GM21447 (cell line): ENCODE measurements around the gene MGARP.
"Not testable (repeated sequence)": the region's sequence is repeated elsewhere in the genome, so short reads cannot be mapped to it uniquely, and the experiment has no call there.

Experiments used
- ATAC-seq: cut with Tn5 transposase; IDR thresholded peaks from one replicate; pipeline ENCODE4 v1.9.1; 2021; ENCODE audit not compliant: unreplicated experiment

MGARP gene

DNA sequence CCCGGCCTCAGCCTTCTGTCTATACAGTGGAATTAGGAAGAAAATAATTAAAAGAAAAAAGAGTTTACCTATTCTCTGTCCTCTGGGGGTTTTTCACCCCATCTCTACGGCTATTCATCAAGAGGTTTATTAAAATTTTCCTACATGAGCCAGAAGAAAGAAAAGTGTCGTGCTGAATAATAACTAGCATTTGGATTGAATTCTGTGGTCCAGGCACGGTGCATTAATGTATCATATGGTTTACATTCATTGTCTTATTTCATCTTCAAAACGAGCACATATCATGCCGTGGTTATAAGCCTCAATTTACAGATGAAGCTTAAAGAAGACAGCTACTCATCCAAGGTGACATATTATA lies 15.9 kb upstream of the MGARP start:
- no peak for ATAC-seq

DNA sequence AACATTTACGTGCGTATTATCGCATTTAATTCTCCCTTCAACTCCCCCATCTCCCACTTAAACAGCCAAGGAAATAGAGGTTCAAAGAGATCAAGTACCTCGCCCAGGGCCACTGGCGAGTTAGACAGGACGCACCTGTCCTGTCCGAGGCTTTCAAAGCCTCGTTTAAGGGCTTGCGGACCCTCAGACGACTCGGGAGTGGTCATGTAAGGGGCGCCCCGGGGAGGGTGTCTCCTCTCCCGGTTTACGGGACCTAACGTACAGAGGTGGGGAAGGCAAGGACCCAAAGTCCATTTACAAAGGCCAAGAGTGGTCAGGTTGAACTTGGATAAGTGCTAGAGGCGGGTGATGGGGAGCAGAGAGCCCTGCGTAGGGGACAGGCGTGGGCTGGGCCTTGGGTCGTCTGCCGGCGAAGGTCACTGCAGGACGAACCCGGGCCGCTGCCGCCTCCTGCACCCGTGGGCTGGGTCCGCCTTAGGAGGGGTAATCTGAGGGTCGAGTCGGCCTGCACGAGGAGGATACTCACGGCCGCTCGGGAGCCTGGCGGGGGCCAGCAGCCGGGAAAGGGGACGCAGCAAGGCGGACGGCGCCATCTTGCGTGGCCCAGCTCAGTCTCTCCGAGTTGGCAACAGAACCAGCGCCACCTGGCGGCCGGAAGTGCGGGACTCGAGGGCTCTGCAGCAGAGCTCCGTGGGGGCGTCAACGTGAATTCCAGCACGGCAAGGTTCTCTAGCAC lies 15.3 kb upstream of the MGARP start:
- ATAC-seq: peak; percentile 92

DNA sequence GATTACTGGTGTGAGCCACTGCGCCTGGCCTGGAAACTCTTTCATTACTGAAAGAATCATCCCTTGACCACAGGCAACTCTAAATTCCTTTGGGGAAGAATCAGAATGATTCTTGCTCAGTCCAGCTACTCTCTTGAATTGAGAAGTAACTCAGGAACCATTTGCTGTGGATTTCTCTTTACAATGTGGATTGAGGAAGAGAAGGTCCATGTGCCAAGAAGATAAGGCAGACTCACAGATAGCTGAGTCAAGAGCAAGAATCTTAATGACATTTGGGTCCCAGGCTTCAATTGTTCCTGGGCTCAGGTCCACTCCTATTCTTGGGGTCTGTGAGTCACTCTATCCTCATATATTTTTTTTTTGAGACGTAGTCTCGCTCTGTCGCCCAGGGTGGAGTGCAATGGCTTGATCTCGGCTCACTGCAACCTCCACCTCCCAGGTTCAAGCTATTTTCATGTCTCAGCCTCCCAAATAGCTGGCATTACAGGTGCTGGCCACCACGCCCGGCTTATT lies 6.2 kb upstream of the MGARP start:
- no peak for ATAC-seq

DNA sequence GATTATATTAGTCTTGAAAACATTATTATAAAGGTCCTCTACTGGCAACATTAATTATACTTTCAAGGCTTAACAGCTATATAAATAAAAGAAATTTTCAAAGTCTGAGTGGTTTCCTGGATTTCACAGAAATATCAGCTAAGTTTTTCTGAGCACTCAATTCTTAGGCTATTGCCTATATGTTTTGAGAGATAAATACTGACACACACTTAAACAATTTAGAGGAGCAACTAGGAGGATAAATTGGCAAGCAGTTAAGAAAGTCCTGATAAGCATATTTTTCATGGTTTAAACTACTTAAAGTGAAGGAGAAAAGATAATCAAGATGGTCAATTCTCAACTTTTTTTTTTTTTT lies 2.7 kb upstream of the MGARP start:
- ATAC-seq: no peak

DNA sequence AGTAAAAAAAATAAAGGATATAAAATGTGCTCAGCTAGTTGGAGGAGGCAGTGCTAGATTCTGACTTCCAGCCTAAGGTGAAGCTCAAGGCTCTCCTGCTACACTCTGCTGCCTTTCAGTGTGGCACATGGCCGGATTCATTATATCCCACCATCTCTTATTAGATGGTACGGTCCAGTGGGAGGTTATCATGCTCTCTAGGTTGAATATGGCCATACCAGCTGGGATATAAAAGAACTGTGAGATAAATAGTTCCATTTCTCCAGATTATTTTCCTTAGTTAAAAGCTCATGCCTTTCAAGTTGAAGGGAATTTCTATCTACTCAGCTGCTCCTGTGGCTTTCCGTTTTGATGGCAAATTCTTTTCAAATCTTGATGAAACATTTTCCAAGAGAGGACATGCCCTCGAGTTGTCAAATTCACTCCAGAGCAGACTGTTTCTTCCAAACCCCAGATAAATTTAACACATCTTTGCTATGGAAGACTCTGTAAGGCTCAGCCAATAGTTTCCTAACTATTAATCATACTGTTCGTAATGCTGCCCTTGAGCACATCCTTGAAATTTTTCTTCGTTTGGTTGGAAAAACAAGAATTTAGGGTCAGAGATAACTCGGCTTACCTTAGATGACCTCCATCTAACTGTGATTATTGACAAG lies 2.2 kb upstream of the MGARP start:
- no peak for ATAC-seq

DNA sequence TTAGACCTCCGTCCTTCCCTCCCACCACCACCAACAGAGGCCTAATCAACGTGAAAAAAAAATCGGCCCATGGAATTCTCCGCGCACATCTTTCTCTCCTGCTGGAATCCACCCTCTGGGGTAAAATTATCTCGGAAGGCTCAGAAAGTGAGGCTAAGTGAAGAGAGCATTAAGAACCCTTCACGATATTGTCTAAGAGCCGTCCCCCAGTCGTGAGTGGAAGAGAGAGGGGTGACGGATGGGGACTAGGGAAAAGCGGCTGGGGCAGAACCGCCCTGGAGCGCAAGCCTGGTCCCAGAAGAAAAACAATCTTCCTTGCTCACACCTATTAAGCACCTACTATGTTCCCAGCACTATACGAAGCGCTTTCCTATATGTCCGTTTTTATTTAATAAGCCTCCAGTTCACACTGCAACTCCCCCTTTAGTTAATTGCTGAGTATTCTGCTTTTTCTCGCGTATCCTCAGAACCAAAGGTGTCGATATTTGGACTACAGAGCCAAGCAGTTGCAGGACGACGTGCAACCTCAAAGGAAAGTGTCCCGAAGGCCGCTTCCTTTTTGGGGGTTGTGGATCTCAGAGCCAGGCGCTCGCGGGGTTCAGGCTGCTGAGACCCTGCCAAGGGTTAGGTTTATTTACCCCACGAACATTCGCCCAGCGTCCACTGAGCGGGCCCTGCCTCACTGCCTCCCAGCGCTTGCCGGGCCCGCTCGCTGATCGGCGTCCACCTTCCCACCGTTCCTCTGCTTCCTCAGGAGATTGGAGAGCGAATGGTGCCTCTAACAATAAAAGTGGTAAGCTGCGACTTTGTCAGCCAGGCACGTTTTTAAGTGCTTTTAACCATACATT lies 889 bp downstream of the MGARP start:
- ATAC-seq: no peak

DNA sequence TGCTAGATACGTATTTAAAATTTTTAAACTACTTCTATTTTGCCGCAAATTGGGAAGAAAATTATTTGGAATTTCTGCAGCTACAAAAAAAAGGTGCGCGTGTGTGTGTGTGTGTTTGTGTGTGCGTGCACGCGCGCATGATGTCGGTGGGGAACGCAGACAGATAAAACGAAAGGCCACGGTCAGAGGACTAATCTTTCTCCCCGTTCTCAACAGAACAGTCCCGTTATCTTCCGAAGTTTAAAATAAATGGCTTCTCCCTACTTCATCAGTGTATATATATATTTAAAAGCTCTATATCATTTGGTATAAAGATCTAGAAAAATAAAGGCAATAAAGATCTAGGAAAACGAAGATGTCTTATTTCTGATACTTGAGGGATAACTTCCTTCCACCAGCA lies 1.5 kb downstream of the MGARP start:
- no peak for ATAC-seq

DNA sequence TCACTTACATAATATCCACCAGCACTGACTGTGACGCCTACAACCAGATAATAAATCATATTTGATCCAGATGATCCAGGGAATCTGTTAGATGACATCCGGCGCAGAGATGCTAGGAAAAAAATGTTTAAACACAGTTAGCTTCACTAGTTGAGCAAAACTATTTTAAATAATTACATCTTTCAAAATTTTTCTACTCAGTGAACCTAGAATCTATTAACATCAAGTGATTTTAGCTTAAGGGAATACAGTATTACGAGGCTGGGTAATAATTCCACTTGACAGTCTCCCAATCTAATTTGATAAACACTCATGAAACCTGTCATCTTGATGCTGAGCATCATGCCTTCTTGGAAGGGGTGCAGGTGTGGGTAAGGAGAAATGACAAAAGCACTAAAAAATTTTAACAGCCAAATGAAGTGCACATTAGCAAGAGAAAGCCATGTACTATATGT lies 4.7 kb downstream of the MGARP start:
- ATAC-seq: no peak

DNA sequence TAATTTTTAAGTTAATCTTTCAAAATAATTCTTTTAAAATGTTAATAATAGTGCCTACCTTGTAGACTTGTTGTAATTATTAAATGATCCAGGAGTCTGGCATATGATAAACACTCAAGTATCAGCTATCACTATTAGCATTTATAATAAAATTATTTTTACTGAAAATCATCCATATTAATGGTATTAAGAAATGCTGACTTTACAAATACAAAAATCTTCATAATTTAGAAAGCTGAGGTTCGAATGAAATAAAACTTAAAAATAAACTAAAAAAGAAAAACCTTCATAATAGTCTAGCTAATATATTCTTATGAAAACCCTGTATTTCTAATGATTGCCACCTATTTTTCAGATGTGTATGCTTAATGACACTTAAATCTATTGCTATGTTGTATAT lies 5.2 kb downstream of the MGARP start:
- ATAC-seq: no peak

DNA sequence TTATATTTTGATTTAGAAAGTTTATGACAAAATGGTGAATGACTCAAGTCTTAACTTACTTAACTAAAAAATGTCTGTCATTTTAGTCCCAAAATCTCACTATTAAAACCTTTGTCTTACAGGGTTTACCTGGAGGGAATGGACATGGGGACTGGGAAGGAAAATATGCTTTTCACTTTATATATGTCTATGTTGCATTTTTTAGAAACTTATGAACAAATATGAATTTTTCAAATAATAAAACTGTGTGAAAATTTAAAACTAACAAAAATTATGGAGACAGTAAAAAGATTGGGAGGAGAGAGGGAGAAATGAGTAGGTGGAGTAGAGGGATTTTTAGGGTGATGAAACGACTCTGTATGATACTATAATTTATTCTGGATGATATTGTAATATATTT lies 6.2 kb downstream of the MGARP start:
- ATAC-seq: no peak

DNA sequence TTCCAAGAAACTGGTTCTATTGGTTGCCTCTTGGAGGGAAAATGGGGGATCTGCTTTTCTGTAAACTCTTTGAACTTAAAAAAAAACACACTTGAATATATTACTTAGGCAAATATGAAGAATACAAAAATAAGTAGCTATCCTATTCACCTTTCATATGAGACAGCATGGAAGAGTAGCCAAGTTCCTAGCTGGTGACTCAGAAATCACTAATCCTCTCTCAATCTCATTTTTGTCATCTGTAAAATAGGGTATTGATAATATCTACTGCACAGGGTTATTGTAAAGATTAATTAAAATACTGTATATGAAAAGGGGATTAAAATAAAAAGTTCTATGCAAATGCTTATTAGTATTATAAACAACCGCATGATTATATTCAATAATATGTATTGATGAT lies 12.7 kb downstream of the MGARP start:
- ATAC-seq: no peak

DNA sequence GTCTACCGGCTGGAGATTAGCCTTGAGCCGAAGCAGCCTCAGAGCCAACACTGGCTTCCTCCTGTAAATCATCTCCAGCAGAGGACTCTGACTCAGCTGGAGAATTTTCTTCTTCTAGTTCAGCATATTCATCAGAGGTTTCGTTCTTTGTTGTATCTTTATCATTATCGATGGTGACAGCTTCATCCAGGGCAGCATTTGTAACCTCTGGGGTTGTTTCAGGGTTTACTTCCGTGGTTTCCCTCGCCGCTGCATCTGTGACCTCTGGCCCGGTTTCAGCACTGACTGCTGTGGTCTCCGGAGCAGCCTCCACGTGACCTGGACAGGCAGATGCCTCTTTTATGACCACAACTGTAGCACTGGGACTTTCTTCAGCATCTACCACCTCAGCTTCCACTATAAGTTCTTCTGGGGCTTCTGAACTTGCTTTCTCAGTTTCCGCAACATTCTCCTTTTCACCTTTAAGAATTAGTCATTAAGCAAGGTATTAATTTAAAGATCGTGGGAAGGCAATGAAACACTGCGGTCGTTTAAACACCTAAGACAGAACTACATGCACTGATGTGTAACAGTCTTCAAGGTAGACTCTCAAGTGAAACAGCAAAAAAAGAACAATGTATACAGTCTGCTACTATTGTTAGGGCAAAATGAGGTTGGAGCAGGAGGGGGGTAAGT lies 13.3 kb downstream of the MGARP start:
- ATAC-seq: peak; percentile 97

DNA sequence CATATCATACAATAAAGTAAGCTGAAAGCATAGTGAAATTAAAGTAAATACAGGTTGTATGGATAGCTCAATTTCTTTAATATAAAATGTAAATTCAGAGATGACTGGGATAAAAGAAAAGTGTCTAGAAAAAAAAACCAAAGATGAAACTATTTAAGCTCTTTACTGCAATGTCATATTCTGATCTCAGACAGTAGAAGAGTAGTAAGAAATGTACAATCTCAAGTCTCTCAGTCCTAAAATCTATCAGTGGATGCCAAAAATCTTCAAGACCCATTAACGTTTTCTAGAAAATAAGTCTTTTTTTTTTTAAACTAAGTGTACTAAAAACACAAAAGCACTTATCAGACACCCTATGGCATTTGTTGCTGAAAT lies 13.8 kb downstream of the MGARP start:
- no peak for ATAC-seq

DNA sequence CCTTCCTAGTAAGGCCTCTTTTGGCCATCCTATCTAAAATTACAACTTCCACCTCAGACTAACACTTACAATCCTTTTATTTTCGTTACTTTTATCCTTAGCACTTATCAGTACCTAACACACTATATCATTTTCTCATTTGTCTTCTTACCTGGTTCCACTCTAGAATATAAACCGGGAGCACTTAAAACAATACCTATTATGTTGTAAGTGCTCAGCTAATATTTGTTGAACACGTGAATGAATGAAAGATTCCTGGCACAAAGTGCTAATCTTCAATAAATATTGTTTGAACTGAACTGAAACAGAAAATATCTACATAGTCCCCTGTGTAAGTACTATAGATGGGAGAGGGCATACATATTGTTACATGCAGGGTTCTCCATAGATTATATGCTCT lies 14.4 kb downstream of the MGARP start:
- ATAC-seq: no peak

DNA sequence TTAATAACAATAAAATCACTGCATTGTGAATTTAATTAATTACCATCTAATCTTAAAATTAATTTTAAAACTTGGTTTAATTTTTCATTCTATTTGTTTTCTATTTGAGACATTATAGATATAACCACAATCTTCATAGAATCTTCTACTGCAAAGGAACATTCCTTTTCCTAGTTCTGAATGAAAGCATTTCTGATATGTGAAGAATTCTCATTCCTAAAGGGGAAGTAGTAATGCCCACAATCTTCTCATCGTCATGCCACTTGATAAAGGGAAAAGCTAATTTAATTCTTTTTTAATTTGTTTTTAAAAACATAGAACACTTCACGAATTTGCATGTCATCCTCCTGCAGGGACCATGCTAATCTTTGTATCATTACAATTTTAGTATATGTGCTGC lies 23.7 kb downstream of the MGARP start:
- no peak for ATAC-seq

DNA sequence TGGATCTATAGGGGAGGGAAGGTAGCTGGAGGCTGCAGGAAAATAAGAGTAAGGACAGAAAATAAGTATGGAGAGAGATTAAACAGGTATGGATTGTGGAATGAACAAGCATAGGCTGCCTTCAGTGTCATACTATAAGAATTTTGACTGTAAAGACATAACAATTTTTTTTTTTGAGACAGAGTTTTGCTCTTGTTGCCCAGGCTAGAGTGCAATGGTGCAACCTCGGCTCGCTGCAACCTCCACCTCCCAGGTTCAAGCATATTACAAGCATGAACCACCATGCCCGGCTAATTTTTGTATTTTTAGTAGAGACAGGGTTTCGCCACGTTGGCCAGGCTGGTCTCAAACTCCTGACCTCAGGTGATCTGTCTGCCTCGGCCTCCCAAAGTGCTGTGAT lies 24.4 kb downstream of the MGARP start:
- ATAC-seq: not testable (repeated sequence)

DNA sequence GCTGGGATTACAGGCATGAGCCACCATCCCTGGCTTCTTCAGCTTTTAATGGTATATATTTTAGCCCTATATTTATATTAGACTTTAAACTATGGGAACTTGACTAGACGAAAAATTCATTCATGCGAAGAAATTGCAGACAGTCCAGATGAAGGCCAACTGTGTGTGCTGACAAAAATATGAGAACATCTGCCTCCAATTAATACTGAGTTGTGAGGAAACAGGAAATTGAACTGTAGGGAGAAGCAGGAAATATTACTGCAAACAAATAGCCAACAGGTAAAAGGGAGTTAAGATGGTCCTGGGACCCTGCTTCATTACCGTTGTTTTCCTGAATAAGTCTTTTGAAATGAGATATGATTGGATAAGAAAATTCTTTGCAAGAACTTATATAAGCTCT lies 26.3 kb downstream of the MGARP start:
- no peak for ATAC-seq

DNA sequence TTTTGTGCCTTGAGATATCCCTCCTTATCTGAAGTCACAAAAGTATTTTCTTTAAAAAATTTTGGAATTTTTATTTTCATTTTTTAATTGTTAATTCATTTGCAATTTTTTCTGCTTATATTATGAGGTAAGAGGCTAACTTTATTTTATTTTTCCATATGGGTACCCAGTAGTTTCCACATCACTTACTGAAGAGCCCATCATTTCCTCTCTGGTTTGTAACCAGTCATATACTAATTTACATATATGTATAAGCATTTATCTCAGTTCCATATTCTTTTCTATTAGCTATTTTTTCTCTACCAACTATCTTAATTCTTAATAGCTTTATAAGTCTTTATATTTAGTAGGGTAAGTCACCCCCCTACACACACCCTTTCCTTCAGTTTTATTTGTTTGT lies 27.0 kb downstream of the MGARP start:
- no peak for ATAC-seq

DNA sequence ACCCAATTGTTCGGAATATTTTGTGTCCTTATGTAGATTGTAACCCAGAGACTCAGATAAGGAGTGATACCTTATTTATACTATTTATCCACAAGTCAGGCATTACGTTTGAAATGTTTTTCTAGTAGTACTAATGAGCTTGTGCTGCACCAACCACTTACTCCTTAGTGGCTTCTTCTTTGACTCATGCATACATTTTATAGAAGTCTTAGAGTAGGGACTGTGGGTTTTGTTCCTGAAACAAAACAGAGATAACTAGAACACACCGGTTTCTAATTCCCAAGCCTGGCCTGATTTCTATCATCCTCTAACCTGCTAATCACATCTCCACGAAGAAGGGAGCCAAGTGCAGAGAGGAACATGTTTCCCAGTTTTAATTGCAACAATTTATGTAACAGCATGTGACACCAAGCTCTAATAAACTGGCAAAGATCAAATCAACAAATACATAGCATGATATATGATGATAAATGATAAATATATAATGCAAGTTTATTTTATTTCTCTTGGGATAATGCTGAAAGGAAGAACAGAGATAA lies 32.3 kb downstream of the MGARP start:
- ATAC-seq: no peak

DNA sequence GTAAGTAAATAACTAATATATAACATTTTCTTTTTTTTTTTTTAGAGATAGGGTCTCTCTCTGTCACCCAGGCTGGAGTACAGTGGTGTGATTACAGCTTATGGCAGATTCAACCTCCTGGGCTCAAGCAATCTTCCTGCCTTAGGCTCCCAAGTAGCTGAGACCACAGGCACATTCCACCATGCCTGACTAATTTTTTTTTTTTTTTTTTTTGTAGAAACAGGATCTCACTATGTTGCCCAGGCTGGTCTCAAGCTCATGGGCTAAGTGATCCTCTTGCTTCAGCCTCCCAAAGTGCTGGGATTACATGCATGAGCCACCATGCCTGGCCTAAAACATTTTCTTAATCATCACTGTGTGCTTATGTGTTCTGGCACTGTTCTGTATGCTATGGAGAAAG lies 32.8 kb downstream of the MGARP start:
- no peak for ATAC-seq

DNA sequence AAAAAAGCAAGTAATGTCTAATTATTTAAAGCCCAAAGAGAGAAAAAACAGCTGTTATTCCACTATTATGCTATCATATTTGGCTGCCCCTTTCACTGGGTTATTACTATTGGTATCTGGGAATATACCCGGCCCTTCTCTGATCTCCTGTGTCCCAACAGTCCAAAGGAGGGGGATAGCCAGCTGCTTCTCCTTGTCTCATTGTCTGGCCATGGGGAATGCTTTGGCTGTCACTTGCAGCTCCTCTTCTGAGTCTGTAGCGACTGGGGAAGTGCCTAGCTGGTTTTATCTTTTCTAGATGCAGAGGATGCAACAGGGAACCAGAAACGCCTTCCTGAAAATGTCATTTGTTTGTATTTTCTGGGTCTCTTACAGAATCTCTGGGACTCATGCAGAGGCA lies 33.9 kb downstream of the MGARP start:
- ATAC-seq: no peak
